ENCODE results near the gene RHD. TPM values are rescaled to one million over a fixed set of nuclear protein-coding genes. Genes with fewer than 3 reads are reported as not detected.
"Not testable (repeated sequence)": the region's sequence is repeated elsewhere in the genome, so short reads cannot be mapped to it uniquely, and the experiment has no call there.

The RHD gene
- total and polyA plus RNA-seq, 5 experiments from 2014 or later = 0.11 to 0.12 TPM; not detected in 3

DNA sequence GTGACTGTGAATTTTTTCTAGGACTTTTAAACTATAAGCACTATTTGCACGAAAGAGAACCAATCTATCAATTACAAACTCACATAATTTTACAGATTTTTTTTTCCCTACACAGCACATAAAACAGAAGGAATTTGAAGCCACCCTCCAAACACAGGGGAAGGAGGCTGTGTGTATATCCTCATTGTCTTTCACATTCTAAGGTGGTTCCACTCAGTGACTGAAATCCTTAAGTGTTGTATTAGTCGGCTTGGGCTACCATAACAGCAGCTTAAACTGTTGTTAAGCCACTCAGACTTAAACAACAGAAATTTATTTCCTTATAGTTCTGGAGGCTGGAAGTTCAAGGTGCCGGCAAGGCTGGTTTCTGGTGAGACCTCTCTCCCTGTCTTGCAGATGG, 12.0 kb upstream of the RHD start:
- Mint-ChIP-seq H3K4me1 (peaks cover 5 to 47% (median 34%) of the 10 kb centered on the region in 4 donors), H3K27ac (peak overlapping the region in 1 of 10 donors; percentile 51), H3K36me3 (peaks cover 0 to 28% (median 0%) of the 10 kb centered on the region in 3 donors)
- H3K9me3 Mint-ChIP-seq, H3K4me3 Mint-ChIP-seq, H3K27me3 Mint-ChIP-seq, POLR2A ChIA-PET, DNase-seq, ATAC-seq: not testable (repeated sequence)

DNA sequence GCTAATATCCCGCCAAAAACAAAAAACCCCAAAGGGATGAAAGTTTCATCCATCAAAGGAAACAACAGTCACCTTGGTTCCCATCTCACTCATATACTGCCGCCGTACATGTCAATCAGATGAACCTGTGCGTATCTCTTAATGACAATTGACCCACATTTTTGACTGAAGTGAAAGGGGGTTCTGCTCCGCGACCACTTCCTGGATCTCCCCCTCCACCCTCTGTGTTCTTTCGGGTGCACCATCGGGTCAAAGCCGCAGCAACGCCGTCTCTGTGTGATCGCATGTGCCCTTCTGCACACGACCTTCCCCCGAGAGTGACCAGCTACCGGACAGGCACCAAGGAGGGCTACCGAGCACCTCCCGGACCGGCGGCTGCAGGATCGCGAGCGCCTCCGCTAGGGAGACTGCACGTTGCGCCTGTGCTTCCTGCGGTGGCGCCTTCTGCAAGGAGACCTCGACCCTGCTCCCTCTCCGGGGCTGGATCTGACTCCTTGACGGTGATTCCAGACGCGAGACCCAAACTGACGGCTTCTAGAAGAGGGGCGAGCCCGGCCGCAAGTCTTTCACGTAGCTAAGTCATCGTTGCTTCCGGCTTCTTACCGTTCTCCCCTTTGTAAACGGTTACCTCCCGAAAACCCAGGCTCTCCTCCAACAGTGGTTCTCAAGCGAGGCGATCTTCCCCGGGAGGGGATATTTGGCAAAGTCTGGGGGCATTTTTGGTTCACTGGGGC, 5.6 kb upstream of the RHD start:
- ATAC-seq (peak; percentile 35 to 45), DNase-seq (peak in 6 of 10 donors; percentile 13 to 55 (median 30))
- H3K9me3 Mint-ChIP-seq, POLR2A ChIA-PET, H3K27me3 Mint-ChIP-seq: not testable (repeated sequence)
- peaks cover 6 to 36% (median 22%) of the 10 kb centered on the region in 4 donors for H3K4me1 Mint-ChIP-seq
- peak overlapping the region; percentile 87 to 95 (median 93) for H3K4me3 Mint-ChIP-seq
- H3K36me3 Mint-ChIP-seq = peaks cover 0 to 22% (median 0%) of the 10 kb centered on the region in 3 donors
- H3K27ac Mint-ChIP-seq = peak overlapping the region; percentile 31 to 97 (median 92)

- DNase-seq (peak; percentile 81 to 97 (median 91)), ATAC-seq (peak; percentile 82 to 85)
- H3K27me3 Mint-ChIP-seq, H3K9me3 Mint-ChIP-seq: not testable (repeated sequence)
- Mint-ChIP-seq H3K4me3 (peak overlapping the region; percentile 76 to 91 (median 86)), H3K36me3 (peaks cover 0 to 16% (median 0%) of the 10 kb centered on the region in 3 donors), H3K4me1 (peaks cover 6 to 30% (median 17%) of the 10 kb centered on the region in 4 donors), H3K27ac (peak overlapping the region; percentile 83 to 97 (median 92))
- POLR2A ChIA-PET = interaction anchor here (1.2 to 2.1 kb wide), 2 partner anchors 19 to 35 kb away, joined by 7 to 18 read pairs; partner anchors contain the start of genes RSRP1 and SYF2
These were observed 4.8 kb upstream of the RHD start for GRCh38 chr1:25267288-25268142.

- DNase-seq, H3K27me3 Mint-ChIP-seq, ATAC-seq, H3K36me3 Mint-ChIP-seq, H3K9me3 Mint-ChIP-seq: not testable (repeated sequence)
- POLR2A ChIA-PET = interaction anchor here (0.7 to 2.1 kb wide), 4 partner anchors 20 to 1632 kb away, joined by 3 to 18 read pairs (median 6); partner anchors contain the start of genes GPATCH3, RSRP1 and SYF2
- Mint-ChIP-seq H3K4me1 (peaks cover under 1 to 23% (median 12%) of the 10 kb centered on the region in 4 donors), H3K4me3 (peak overlapping the region; percentile 76 to 91 (median 86)), H3K27ac (peak overlapping the region; percentile 83 to 97 (median 92))
These were observed 4.1 kb upstream of the RHD start for GRCh38 chr1:25268143-25268760.

GRCh38 chr1:25275648-25276047, 3.3 kb downstream of the RHD start:
- POLR2A ChIA-PET, H3K27me3 Mint-ChIP-seq, H3K9me3 Mint-ChIP-seq, H3K4me1 Mint-ChIP-seq, H3K4me3 Mint-ChIP-seq, ATAC-seq, H3K36me3 Mint-ChIP-seq, H3K27ac Mint-ChIP-seq, DNase-seq: not testable (repeated sequence)

- H3K27ac Mint-ChIP-seq, H3K9me3 Mint-ChIP-seq, DNase-seq, H3K4me3 Mint-ChIP-seq, ATAC-seq, H3K27me3 Mint-ChIP-seq, POLR2A ChIA-PET, H3K36me3 Mint-ChIP-seq, H3K4me1 Mint-ChIP-seq: not testable (repeated sequence)
These were observed 5.0 kb downstream of the RHD start for GRCh38 chr1:25277295-25277694.

DNA sequence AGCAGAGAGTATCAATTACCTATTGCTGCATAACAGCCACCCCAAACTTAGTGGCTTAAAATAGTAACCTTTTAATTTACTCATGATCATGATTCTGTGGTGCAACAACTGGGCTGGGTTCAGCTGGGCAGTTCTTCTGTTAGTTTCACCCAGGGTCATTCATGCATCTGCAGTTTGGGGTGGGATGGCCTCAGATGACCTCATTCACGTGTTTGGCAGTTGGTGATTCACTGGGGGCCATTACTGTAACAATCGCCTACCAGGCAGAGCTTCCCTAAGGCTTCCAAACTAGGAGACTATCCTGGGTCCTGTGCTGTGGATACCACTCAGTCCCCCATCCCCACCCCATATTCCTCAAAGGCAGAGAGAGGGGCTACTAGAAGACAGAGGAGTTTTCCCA, 6.0 kb downstream of the RHD start:
- H3K36me3 Mint-ChIP-seq, H3K4me1 Mint-ChIP-seq, H3K9me3 Mint-ChIP-seq, POLR2A ChIA-PET, H3K27ac Mint-ChIP-seq, H3K4me3 Mint-ChIP-seq, ATAC-seq, DNase-seq, H3K27me3 Mint-ChIP-seq: not testable (repeated sequence)

DNA sequence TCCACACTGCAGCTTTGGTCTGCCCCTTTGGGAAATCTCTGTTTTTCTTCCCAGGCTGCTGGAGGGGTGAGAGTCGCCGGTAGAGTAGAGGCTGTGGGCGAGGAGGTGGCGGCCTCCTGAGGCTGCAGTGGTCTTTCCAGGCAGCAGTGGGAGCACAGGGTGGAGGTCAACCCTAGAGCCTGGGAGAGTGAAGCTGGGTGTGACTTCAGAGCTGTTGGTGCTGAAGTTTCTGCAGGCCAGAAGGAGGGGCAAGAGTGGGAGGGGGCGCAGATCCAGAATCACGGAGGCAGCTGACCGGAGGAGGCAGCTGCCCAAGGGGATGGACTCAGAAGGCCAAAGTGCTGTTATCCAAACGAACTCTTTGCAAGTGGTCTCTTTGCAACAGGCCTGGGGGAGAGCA, 6.5 kb downstream of the RHD start:
- POLR2A ChIA-PET, H3K9me3 Mint-ChIP-seq, H3K36me3 Mint-ChIP-seq, DNase-seq, H3K4me3 Mint-ChIP-seq, ATAC-seq, H3K4me1 Mint-ChIP-seq, H3K27me3 Mint-ChIP-seq, H3K27ac Mint-ChIP-seq: not testable (repeated sequence)

DNA sequence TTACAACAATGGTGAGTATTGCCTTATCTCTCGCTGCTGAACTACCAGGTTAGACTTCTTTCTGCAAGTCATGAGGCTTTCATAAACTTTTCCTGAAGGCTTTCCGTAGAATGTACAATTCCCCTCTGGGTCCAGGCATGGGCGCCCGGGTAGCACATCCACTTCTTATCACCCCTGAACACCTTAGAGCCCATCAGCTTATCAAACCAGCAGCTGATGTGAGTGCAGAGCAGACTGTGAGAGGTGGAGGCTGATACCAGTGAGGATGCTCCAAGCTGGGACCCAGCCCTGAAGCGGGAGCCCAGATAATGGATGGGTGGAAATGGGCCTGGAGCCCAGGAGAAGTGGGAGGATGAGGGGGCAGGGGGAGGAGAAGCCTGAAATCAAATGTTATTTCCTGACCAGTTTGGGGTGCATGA, 7.4 kb downstream of the RHD start:
- POLR2A ChIA-PET, H3K4me3 Mint-ChIP-seq, ATAC-seq, H3K27ac Mint-ChIP-seq, H3K36me3 Mint-ChIP-seq, H3K27me3 Mint-ChIP-seq, DNase-seq, H3K9me3 Mint-ChIP-seq, H3K4me1 Mint-ChIP-seq: not testable (repeated sequence)

- ATAC-seq, H3K4me1 Mint-ChIP-seq, H3K36me3 Mint-ChIP-seq, H3K9me3 Mint-ChIP-seq, H3K27me3 Mint-ChIP-seq, DNase-seq, H3K4me3 Mint-ChIP-seq, H3K27ac Mint-ChIP-seq: not testable (repeated sequence)
- POLR2A ChIA-PET = interaction anchor here (0.6 kb wide), 1 partner anchor 236 kb away, joined by 4 read pairs; no protein-coding TSS in a partner anchor
These were observed 13.6 kb downstream of the RHD start for GRCh38 chr1:25285862-25286261.

- H3K27ac Mint-ChIP-seq = peak overlapping the region in 1 of 10 donors; percentile 39
- not testable (repeated sequence) for DNase-seq, ATAC-seq
These were observed 14.9 kb downstream of the RHD start for GRCh38 chr1:25287164-25287563.

GRCh38 chr1:25288573-25289101, 16.3 kb downstream of the RHD start:
- H3K27ac Mint-ChIP-seq, H3K9me3 Mint-ChIP-seq, H3K4me3 Mint-ChIP-seq, H3K27me3 Mint-ChIP-seq, POLR2A ChIA-PET, DNase-seq, ATAC-seq, H3K4me1 Mint-ChIP-seq, H3K36me3 Mint-ChIP-seq: not testable (repeated sequence)

More at GRCh38 chr1:25287164-25287563, 14.9 kb downstream of the RHD start:
- H3K4me1 Mint-ChIP-seq, H3K36me3 Mint-ChIP-seq, POLR2A ChIA-PET, H3K4me3 Mint-ChIP-seq, H3K27me3 Mint-ChIP-seq, H3K9me3 Mint-ChIP-seq: not testable (repeated sequence)
